K562 (cell line): ENCODE results near the gene CYP4V2.

ENCODE experiments used
- ARHGAP35 ChIP-seq: fragments of 450-650 bp; IDR thresholded peaks from 2 replicates; pipeline ENCODE4 v1.6.1; 2018; ENCODE audit not compliant: partially characterized antibody
- CCAR2 ChIP-seq: fragments of 200-400 bp; formaldehyde crosslinking; IDR thresholded peaks from 2 replicates; pipeline ENCODE4 v1.6.1; 2017; ENCODE audit warnings: mild to moderate bottlenecking, low read depth, low read length
- CTCF ChIP-seq, 3 experiments: IDR thresholded peaks in 2 of 3; conservative IDR thresholded peaks in 1 of 3; 2 replicates each; pipeline ENCODE4 v1.5.1; 2011 to 2012; ENCODE audit warnings: low read length in 3 of 3, mild to moderate bottlenecking in 3 of 3, control low read depth in 2 of 3, improper control_type of control experiment in 1 of 3, inconsistent platforms in 1 of 3, low read depth in 1 of 3, mixed read lengths in 1 of 3, moderate library complexity in 1 of 3; ENCODE audit not compliant: insufficient read depth in 2 of 3
- MCM5 ChIP-seq: fragments of 450-650 bp; IDR thresholded peaks from 2 replicates; pipeline ENCODE4 v1.6.1; 2016; ENCODE audit warnings: low read depth
- MLX ChIP-seq, 2 experiments: fragments of 450-650 bp in 1 of 2; sonication (generic) in 1 of 2; formaldehyde crosslinking; conservative IDR thresholded peaks; 2 replicates each; pipeline versions ENCODE4 v1.4.0 to v1.8.1; 2020 to 2022; ENCODE audit warnings: mild to moderate bottlenecking in 1 of 2, missing genetic modification reagents in 1 of 2
- POLR2AphosphoS5 ChIP-seq: IDR thresholded peaks from 2 replicates; pipeline ENCODE4 v1.6.1; 2011; ENCODE audit warnings: mild to moderate bottlenecking, low read depth, low read length, moderate library complexity; ENCODE audit not compliant: control insufficient read depth, insufficient read depth
- RBM25 ChIP-seq: fragments of 200-400 bp; formaldehyde crosslinking; IDR thresholded peaks from 2 replicates; pipeline ENCODE4 v1.6.1; 2018; ENCODE audit warnings: low read length, low read depth, moderate library complexity; ENCODE audit not compliant: severe bottlenecking
- ZNF274 ChIP-seq: IDR thresholded peaks from 2 replicates; pipeline ENCODE4 v1.6.1; 2011; ENCODE audit warnings: low read depth, mild to moderate bottlenecking, low read length, moderate library complexity, borderline replicate concordance
- ZNF639 ChIP-seq, 2 experiments: fragments of 200-800 bp in 1 of 2; sonication (Bioruptor generic) in 1 of 2; sonication (generic) in 1 of 2; formaldehyde crosslinking in 1 of 2; IDR thresholded peaks in 1 of 2; conservative IDR thresholded peaks in 1 of 2; 2 replicates each; pipeline versions ENCODE4 v1.5.0 to v1.6.1; 2016 to 2020; ENCODE audit warnings: missing compliant biosample characterization in 1 of 2, missing genetic modification characterization in 1 of 2, missing genetic modification reagents in 1 of 2
- TF ChIP-seq, protein P1 (sequence below): sonication (generic); formaldehyde crosslinking; IDR thresholded peaks from 2 replicates; pipeline ENCODE4 v1.8.0; 2022; ENCODE audit warnings: mild to moderate bottlenecking, low read depth, missing genetic modification reagents
- TF ChIP-seq, protein P2 (sequence below): sonication (generic); formaldehyde crosslinking; IDR thresholded peaks from 2 replicates; pipeline ENCODE4 v1.8.1; 2023; ENCODE audit warnings: mild to moderate bottlenecking, missing genetic modification reagents, moderate library complexity

DNA sequence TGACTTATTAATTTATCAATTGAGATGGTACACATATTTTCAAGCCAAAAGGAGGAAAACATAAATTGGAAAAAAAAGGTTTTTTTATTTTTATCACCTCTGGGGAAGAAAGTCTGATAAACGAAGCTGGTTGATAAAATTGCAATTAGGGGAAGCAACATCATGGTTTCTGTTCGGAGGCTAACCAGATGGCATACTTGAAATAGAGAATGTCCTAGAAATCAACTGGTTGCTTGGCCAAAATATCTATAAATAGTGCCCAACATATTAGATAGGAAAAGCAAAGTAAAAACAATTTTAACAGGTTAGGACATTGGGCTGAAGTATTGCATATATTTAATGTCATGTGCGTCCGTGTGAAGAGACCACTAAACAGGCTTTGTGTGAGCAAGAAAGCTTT, 50.2 kb downstream of the CYP4V2 start:
- TF ChIP-seq CTCF (IDR thresholded peaks at IDR 0.05 in 2 of 3, conservative IDR thresholded peaks at IDR 0.05 in 1 of 3; ENCODE audit: insufficient read depth in 2 of 3, low read depth in 1 of 3, low read length in 3 of 3) (no peak), ZNF274 (no peak), MCM5 (no peak), ZNF639 (CRISPR knock-in tag; conservative IDR thresholded peaks at IDR 0.05 in 1 of 2, IDR thresholded peaks at IDR 0.05 in 1 of 2) (no peak), MLX (CRISPR knock-in tag; conservative IDR thresholded peaks at IDR 0.05) (no peak), POLR2AphosphoS5 (no peak), CCAR2 (no peak), RBM25 (no peak), ARHGAP35 (no peak)
- TF ChIP-seq, protein P1, sequence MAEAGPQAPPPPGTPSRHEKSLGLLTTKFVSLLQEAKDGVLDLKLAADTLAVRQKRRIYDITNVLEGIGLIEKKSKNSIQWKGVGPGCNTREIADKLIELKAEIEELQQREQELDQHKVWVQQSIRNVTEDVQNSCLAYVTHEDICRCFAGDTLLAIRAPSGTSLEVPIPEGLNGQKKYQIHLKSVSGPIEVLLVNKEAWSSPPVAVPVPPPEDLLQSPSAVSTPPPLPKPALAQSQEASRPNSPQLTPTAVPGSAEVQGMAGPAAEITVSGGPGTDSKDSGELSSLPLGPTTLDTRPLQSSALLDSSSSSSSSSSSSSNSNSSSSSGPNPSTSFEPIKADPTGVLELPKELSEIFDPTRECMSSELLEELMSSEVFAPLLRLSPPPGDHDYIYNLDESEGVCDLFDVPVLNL (CRISPR knock-in tag), result no peak
- TF ChIP-seq, protein P2, sequence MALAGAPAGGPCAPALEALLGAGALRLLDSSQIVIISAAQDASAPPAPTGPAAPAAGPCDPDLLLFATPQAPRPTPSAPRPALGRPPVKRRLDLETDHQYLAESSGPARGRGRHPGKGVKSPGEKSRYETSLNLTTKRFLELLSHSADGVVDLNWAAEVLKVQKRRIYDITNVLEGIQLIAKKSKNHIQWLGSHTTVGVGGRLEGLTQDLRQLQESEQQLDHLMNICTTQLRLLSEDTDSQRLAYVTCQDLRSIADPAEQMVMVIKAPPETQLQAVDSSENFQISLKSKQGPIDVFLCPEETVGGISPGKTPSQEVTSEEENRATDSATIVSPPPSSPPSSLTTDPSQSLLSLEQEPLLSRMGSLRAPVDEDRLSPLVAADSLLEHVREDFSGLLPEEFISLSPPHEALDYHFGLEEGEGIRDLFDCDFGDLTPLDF (CRISPR knock-in tag), result no peak
